CD4-positive, alpha-beta memory T cell (primary cell): ENCODE data around the gene GDI1. TPM values are rescaled to one million over a fixed set of nuclear protein-coding genes. Genes with fewer than 3 reads are reported as not detected.
A peak's percentile ranks its signal among the peaks of the same experiment; 100 is the strongest.

Source experiments
- CTCF ChIA-PET: fragments of 350-600 bp; sonication (Branson Sonifier 250); formaldehyde crosslinking; loops from one replicate; lab custom pipeline; 2021; ENCODE audit warnings: inconsistent platforms; ENCODE audit not compliant: partially characterized antibody; lab: Charles Lee
- POLR2A ChIA-PET: fragments of 350-600 bp; sonication (Branson Sonifier 250); formaldehyde crosslinking; loops from one replicate; lab custom pipeline; 2021; ENCODE audit not compliant: partially characterized antibody; lab: Charles Lee
- DNase-seq, 5 donors: peaks; one replicate each; pipeline versions ENCODE4 v3.0.0 to v3.0.0-alpha.2; 2020 to 2022; ENCODE audit warnings: mixed read lengths in 1 of 5
- H3K27ac ChIP-seq: one replicate; pipeline ENCODE4 v1.7.0; 2013; ENCODE audit warnings: low read depth, low read length
- H3K27me3 ChIP-seq: 2 replicates; pipeline ENCODE4 v1.7.0; 2013; ENCODE audit warnings: mild to moderate bottlenecking, low read length, moderate library complexity; ENCODE audit not compliant: insufficient read depth
- H3K36me3 ChIP-seq: 2 replicates; pipeline ENCODE4 v1.7.0; 2013; ENCODE audit warnings: mild to moderate bottlenecking, low read length, moderate library complexity; ENCODE audit not compliant: insufficient read depth
- H3K4me1 ChIP-seq: 2 replicates; pipeline ENCODE4 v1.7.0; 2013; ENCODE audit warnings: mild to moderate bottlenecking, low read length, moderate library complexity; ENCODE audit not compliant: insufficient read depth
- H3K4me3 ChIP-seq, 2 donors: one replicate each; pipeline ENCODE4 v1.7.0; 2013; ENCODE audit warnings: low read length in 2 of 2, mild to moderate bottlenecking in 1 of 2
- H3K9me3 ChIP-seq, 2 donors: one replicate each; pipeline ENCODE4 v1.7.0; 2013; ENCODE audit warnings: low read length in 2 of 2, control low read depth in 1 of 2; ENCODE audit not compliant: control insufficient read depth in 1 of 2
- H3K27ac Mint-ChIP-seq, 7 donors: one replicate each; pipeline ENCODE4 v1.8.0; 2020 to 2021; ENCODE audit warnings: mixed read lengths in 7 of 7, mild to moderate bottlenecking in 6 of 7, inconsistent platforms in 3 of 7, moderate library complexity in 3 of 7
- H3K27me3 Mint-ChIP-seq, 2 donors: one replicate each; pipeline ENCODE4 v1.8.0; 2020 to 2021; ENCODE audit warnings: mixed read lengths in 2 of 2
- H3K36me3 Mint-ChIP-seq, 2 donors: one replicate each; pipeline ENCODE4 v1.8.0; 2020 to 2021; ENCODE audit warnings: mixed read lengths in 2 of 2, inconsistent platforms in 1 of 2, mild to moderate bottlenecking in 1 of 2
- H3K4me1 Mint-ChIP-seq, 4 donors: one replicate each; pipeline ENCODE4 v1.8.0; 2020 to 2021; ENCODE audit warnings: mixed read lengths in 4 of 4, mild to moderate bottlenecking in 1 of 4
- H3K4me3 Mint-ChIP-seq, 8 donors: one replicate each; pipeline ENCODE4 v1.8.0; 2020 to 2021; ENCODE audit warnings: mixed read lengths in 8 of 8, mild to moderate bottlenecking in 7 of 8, moderate library complexity in 6 of 8, inconsistent platforms in 3 of 8
- H3K9me3 Mint-ChIP-seq, 8 donors: one replicate each; pipeline ENCODE4 v1.8.0; 2020 to 2021; ENCODE audit warnings: mixed read lengths in 8 of 8, mild to moderate bottlenecking in 5 of 8, inconsistent platforms in 3 of 8, moderate library complexity in 1 of 8
- intact Hi-C: fragments of 100-400 bp; cut with micrococcal nuclease; formaldehyde crosslinking; loops from one replicate; pipeline ENCODE4 v1.15.1; 2023
- polyA plus RNA-seq, 2 donors: library from polyadenylated mRNA; unstranded; fragments of 300-500 nt; fragmentation: Illumina TruSeq; gene quantifications; one replicate each; pipeline ENCODE4 v1.2.3, GENCODE V29; 2021
- total RNA-seq, 2 experiments: library from RNA; stranded (reverse); gene quantifications; one replicate each; pipeline ENCODE4 v1.2.3, GENCODE V29; 2021

The GDI1 gene
- total and polyA plus RNA-seq, 4 experiments from 2014 or later = 48.2 to 220 (median 138) TPM

GRCh38 chrX:154430916-154431315 is 6.0 kb upstream of the GDI1 start:
- peak overlapping the region in 2 of 8 donors; percentile 32 for H3K4me3 Mint-ChIP-seq
- POLR2A ChIA-PET = interaction anchor here (1.3 to 5.8 kb wide), 3 partner anchors 19 to 59 kb away, joined by 4 to 37 read pairs (median 9); partner anchors contain the start of genes RPL10 and TAFAZZIN
- H3K27ac Mint-ChIP-seq = peak overlapping the region in 4 of 7 donors; percentile 13 to 53 (median 27)

GRCh38 chrX:154431341-154431740 is 5.6 kb upstream of the GDI1 start:
- Mint-ChIP-seq H3K9me3 (no peaks in the 10 kb centered on the region), H3K27me3 (no peaks in the 10 kb centered on the region), H3K4me3 (no peak overlapping the region), H3K27ac (peak overlapping the region in 2 of 7 donors; percentile 48 to 76), H3K36me3 (peaks cover 10 to 22% of the 10 kb centered on the region in 2 donors), H3K4me1 (peaks cover 12 to 30% (median 22%) of the 10 kb centered on the region in 4 donors)
- H3K9me3 ChIP-seq = no peaks in the 10 kb centered on the region
- DNase-seq = no peak
- H3K4me3 ChIP-seq = no peak overlapping the region
- H3K27me3 ChIP-seq = no peaks in the 10 kb centered on the region
- ChIA-PET CTCF (no interaction called here), POLR2A (interaction anchor here (0.5 to 5.8 kb wide), 4 partner anchors 13 to 58 kb away, joined by 3 to 37 read pairs (median 6); partner anchors contain the start of genes RPL10 and TAFAZZIN)
- no peak overlapping the region for H3K27ac ChIP-seq
- peaks cover 8% of the 10 kb centered on the region for H3K36me3 ChIP-seq
- intact Hi-C loops = no loop called here
- peaks cover 33% of the 10 kb centered on the region for H3K4me1 ChIP-seq

More at GRCh38 chrX:154430916-154431315, 6.0 kb upstream of the GDI1 start:
- no peaks in the 10 kb centered on the region for H3K27me3 ChIP-seq
- peaks cover 10 to 18% of the 10 kb centered on the region in 2 donors for H3K36me3 Mint-ChIP-seq
- DNase-seq = no peak
- peaks cover 29% of the 10 kb centered on the region for H3K4me1 ChIP-seq
- H3K4me1 Mint-ChIP-seq = peaks cover 10 to 26% (median 20%) of the 10 kb centered on the region in 4 donors
- peaks cover 8% of the 10 kb centered on the region for H3K36me3 ChIP-seq
- no peak overlapping the region for H3K4me3 ChIP-seq
- H3K9me3 ChIP-seq = no peaks in the 10 kb centered on the region
- H3K27me3 Mint-ChIP-seq = no peaks in the 10 kb centered on the region
- intact Hi-C loops = no loop called here
- CTCF ChIA-PET = no interaction called here
- H3K27ac ChIP-seq = no peak overlapping the region
- no peaks in the 10 kb centered on the region for H3K9me3 Mint-ChIP-seq

DNA sequence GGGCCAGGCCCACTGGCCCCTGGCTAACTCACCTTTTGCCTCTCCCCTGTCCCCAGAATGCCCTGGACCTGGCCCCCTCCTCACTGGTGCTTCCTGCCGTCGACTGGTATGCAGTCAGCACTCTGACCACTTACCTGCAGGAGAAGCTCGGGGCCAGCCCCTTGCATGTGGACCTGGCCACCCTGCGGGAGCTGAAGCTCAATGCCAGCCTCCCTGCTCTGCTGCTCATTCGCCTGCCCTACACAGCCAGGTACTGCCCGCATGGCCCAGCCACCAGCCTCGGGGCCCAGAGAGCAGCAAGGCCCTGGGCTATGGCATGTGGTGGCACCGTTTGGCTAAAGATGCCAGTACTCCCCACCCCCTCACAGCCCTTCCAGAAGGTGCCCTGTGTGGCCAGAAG is 4.7 kb upstream of the GDI1 start:
- Histone ChIP-seq H3K4me1 (peaks cover 30% of the 10 kb centered on the region), H3K36me3 (peaks cover 8% of the 10 kb centered on the region), H3K27ac (no peak overlapping the region), H3K4me3 (no peak overlapping the region), H3K27me3 (no peaks in the 10 kb centered on the region), H3K9me3 (no peaks in the 10 kb centered on the region)
- ChIA-PET CTCF (no interaction called here), POLR2A (interaction anchor here (0.9 to 5.8 kb wide), 4 partner anchors 9 to 33 kb away, joined by 3 to 37 read pairs (median 6); partner anchors contain the start of genes RPL10 and TAFAZZIN)
- Mint-ChIP-seq H3K27ac (peak overlapping the region in 1 of 7 donors; percentile 57), H3K4me1 (peaks cover 12 to 31% (median 21%) of the 10 kb centered on the region in 4 donors), H3K27me3 (no peaks in the 10 kb centered on the region), H3K36me3 (peaks cover 10 to 24% of the 10 kb centered on the region in 2 donors), H3K9me3 (no peaks in the 10 kb centered on the region), H3K4me3 (no peak overlapping the region)
- no peak for DNase-seq
- intact Hi-C loops = no loop called here

- CTCF ChIA-PET = no interaction called here
These were observed 3.3 kb upstream of the GDI1 start for GRCh38 chrX:154433605-154434004.

GRCh38 chrX:154434394-154435168 is 2.4 kb upstream of the GDI1 start:
- no peaks in the 10 kb centered on the region for H3K27me3 Mint-ChIP-seq
- peaks cover 8% of the 10 kb centered on the region for H3K36me3 ChIP-seq
- H3K4me3 ChIP-seq = no peak overlapping the region
- H3K4me1 ChIP-seq = peaks cover 28% of the 10 kb centered on the region
- peaks cover 11 to 30% (median 17%) of the 10 kb centered on the region in 4 donors for H3K4me1 Mint-ChIP-seq
- ChIA-PET POLR2A (interaction anchor here (0.7 to 1.4 kb wide), 2 partner anchors 24 to 36 kb away, joined by 3 to 7 read pairs; partner anchors contain the start of genes PLXNA3 and RPL10), CTCF (no interaction called here)
- no peak overlapping the region for H3K27ac ChIP-seq
- peak overlapping the region in 2 of 7 donors; percentile 81 to 98 for H3K27ac Mint-ChIP-seq
- peaks cover 10 to 33% of the 10 kb centered on the region in 2 donors for H3K36me3 Mint-ChIP-seq
- DNase-seq = no peak
- H3K9me3 ChIP-seq = no peaks in the 10 kb centered on the region
- H3K27me3 ChIP-seq = no peaks in the 10 kb centered on the region
- H3K9me3 Mint-ChIP-seq = peaks cover 0 to 6% (median 0%) of the 10 kb centered on the region in 8 donors
- H3K4me3 Mint-ChIP-seq = no peak overlapping the region
- intact Hi-C loops = loop anchor here (5.0 kb wide), 1 partner anchor 83 kb away; the partner anchor contains the start of gene FAM3A

More at GRCh38 chrX:154433605-154434004, 3.3 kb upstream of the GDI1 start:
- DNase-seq = no peak
- no peak overlapping the region for H3K27ac ChIP-seq
- no peak overlapping the region for H3K4me3 ChIP-seq
- peak overlapping the region in 4 of 7 donors; percentile 7 to 68 (median 46) for H3K27ac Mint-ChIP-seq
- H3K9me3 Mint-ChIP-seq = peaks cover 0 to 6% (median 0%) of the 10 kb centered on the region in 8 donors
- H3K4me1 Mint-ChIP-seq = peaks cover 16 to 27% (median 22%) of the 10 kb centered on the region in 4 donors
- no peaks in the 10 kb centered on the region for H3K27me3 Mint-ChIP-seq
- intact Hi-C loops = no loop called here
- no peaks in the 10 kb centered on the region for H3K27me3 ChIP-seq
- H3K36me3 ChIP-seq = peaks cover 8% of the 10 kb centered on the region
- no peaks in the 10 kb centered on the region for H3K9me3 ChIP-seq
- peaks cover 10 to 32% of the 10 kb centered on the region in 2 donors for H3K36me3 Mint-ChIP-seq
- POLR2A ChIA-PET = no interaction called here
- H3K4me3 Mint-ChIP-seq = peak overlapping the region in 1 of 8 donors; percentile 21
- H3K4me1 ChIP-seq = peaks cover 28% of the 10 kb centered on the region

DNA sequence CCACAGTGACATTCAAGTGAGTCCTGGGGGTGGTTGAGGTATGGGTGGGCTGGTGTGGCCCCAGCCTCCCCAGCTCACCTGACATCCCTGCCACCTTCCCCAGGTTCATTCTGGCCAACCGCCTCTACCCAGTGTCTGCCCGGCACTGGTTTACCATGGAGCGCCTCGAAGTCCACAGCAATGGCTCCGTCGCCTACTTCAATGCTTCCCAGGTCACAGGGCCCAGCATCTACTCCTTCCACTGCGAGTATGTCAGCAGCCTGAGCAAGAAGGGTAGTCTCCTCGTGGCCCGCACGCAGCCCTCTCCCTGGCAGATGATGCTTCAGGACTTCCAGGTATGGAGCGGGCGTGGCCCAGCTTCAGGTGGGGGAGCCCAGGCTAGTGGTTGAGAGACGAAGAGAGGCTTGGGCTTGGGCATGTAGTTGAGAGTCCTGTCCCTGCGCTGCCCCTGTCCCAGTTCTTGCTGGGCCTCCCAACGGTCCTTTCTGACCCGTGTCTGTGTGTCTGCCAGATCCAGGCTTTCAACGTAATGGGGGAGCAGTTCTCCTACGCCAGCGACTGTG is 1.7 kb upstream of the GDI1 start:
- Histone ChIP-seq H3K27ac (no peak overlapping the region), H3K27me3 (no peaks in the 10 kb centered on the region), H3K9me3 (no peaks in the 10 kb centered on the region), H3K4me3 (no peak overlapping the region), H3K4me1 (peaks cover 28% of the 10 kb centered on the region), H3K36me3 (peaks cover 8% of the 10 kb centered on the region)
- intact Hi-C loops = loop anchor here (5.0 kb wide), 1 partner anchor 82 kb away; the partner anchor contains the start of gene FAM3A
- Mint-ChIP-seq H3K27me3 (no peaks in the 10 kb centered on the region), H3K36me3 (peaks cover 10 to 32% of the 10 kb centered on the region in 2 donors), H3K27ac (peak overlapping the region in 4 of 7 donors; percentile 12 to 98 (median 52)), H3K9me3 (peaks cover 0 to 6% (median 0%) of the 10 kb centered on the region in 8 donors), H3K4me3 (peak overlapping the region in 2 of 8 donors; percentile 9 to 39), H3K4me1 (peaks cover 8 to 27% (median 16%) of the 10 kb centered on the region in 4 donors)
- no peak for DNase-seq
- ChIA-PET POLR2A (interaction anchor here (0.7 to 1.5 kb wide), 4 partner anchors 8 to 37 kb away, joined by 3 to 7 read pairs (median 6); partner anchors contain the start of genes PLXNA3 and RPL10), CTCF (no interaction called here)
